ENCODE data around the gene CSH2.

The CSH2 gene

DNA sequence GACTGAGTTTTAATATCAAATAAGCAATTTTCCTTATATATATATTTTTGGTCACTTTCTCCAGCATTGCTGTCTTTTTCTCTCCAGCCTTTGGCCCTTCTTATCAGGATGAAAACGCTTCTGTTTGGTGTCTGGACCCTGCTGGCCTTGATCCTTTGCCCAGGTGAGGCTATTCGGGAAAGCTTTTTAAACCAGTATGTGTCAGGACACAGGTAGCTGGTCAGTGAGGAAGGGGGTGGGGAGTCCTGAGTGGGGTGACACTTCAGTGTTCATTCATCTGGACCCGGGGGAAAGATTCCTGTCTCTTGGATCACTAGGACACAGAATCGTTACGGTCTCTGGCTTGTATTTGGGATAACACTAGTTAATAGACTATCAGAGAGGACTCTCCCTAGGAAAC lies 18.8 kb downstream of the CSH2 start:
- no peak for DNase-seq (ENCODE audit: low spot score)

DNA sequence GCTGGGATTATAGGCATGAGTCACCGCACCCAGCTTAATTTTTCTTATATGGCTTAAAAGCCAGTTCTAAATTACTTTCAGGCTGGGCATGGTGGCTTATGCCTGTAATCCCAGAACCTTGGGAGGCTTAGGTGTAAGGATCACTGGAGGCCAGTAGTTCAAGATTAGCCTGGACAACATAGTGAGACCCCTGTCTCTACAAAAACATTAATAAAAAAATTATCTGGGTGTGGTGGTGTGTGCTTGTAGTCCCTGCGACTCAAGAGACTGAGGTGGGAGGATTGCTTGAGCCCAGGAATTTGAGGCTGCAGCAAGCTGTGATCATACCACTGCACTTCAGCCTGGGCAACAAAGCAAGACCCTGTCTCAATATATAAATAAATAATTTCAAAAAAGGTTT lies 20.2 kb downstream of the CSH2 start:
- no peak for DNase-seq (ENCODE audit: low spot score)

DNA sequence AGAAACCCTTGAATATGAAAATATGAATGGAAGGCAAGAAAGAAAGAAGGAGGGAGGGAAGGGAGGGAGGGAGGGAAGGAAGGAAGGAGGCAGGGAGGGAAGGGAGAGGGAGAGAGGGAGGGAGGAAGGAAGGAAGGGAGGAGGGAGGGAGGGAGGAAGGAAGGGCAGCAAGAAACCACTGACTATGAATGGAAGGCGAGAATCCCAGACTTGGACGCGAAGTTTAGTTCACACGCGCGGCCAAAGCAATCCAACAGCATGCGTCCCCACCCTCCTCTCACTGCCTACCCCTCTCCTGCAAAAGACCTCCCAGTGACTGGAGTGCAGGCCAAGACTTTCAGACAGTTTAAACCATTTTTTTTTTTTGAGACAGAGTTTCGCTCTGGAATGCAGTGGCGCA lies 23.1 kb downstream of the CSH2 start:
- DNase-seq (ENCODE audit: low spot score), result no peak

DNA sequence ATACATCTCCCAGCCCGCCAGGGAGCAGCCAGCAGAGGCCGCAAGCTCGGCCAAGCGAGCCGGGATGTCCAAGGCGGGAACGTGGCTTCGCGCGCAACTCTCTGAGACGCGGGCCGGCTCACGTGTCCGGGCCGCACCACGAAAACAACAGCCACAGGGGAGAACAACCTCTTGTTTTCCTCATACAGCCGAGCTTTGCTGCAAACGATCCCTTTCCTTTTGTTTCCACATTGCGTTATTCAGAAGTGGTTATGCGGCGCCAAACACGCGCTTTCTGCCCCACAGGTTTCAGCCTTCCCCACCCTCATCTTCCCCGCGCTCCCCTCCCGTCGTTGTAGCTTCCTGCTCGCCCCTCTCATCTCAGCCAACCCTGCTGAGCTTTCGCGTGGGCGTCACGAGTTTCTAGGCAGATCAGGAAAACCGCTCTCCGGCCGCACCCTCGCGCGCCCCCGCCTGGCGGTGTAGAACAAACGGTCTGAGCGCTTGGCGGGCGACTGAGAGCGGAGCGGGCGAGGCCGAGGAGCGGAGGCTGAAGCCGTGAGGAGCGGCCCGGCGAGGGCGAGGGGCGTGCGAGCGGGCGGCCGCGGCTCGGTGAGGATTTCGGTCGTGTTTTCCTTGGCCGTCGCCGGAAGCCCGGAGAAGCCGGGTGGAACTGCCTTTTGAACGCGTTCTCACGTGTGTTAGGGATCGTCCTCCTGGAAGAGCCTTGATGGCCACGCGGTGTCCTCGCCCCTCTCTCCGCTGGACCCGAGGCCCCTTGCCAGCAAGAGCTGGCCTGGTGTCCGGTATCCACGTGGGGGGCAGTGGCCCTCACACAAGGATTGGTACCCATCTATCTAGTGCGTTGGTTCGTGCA lies 24.4 kb downstream of the CSH2 start:
- peak; percentile 93 for DNase-seq (ENCODE audit: low spot score)

DNA sequence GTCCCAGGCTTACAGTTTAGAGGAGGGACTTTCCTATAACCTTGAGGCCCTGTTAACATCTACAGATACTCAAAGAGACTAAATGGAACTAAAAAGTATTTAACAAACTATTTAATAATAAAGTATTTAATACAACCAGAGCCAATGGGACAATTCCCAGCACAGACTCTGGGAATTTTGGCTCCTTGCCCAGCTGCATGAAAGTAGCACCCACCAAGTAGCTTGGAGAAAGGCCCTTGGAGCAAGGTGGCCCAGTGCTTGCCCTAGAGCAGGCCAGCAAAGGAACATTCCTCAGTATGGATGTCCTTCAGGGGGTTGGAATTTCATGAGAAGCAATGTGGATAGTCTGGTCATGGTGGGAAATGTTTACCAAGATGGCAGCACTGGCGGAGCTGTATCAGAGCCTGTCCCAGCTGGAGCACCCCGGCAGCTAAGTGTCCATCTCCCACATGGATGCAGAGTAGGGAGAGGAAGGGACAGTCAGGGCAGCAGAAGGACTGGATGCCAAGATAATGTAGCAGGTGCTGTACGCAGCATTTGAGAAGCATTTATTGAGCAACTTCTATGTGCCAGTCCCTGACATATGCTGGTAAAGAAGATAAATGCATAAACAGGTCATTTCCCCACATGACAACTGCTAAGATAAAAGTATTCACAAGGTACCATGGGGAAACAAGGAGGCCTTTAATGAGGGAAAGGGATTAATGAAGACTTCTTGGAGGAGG lies 25.8 kb downstream of the CSH2 start:
- no peak for DNase-seq (ENCODE audit: low spot score)

DNA sequence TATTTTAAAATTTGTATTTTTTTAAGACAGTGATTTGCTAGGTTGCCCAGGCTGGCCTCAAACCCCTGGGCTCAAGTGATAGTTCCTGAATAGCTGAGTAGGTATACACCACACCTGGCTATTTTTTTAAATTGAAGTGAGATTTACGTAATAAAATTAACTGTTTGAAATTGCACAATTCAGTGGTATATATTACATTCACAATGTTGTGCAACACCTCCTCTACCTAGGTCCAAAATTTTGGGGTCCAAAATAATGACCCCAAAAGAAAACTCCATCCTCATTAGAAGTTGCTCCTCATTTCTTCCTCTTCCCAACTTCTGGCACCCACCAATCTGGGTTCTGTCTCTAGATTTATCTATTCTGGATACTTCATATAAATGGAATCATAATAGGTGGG lies 28.0 kb downstream of the CSH2 start:
- DNase-seq (ENCODE audit: low spot score), result no peak

DNA sequence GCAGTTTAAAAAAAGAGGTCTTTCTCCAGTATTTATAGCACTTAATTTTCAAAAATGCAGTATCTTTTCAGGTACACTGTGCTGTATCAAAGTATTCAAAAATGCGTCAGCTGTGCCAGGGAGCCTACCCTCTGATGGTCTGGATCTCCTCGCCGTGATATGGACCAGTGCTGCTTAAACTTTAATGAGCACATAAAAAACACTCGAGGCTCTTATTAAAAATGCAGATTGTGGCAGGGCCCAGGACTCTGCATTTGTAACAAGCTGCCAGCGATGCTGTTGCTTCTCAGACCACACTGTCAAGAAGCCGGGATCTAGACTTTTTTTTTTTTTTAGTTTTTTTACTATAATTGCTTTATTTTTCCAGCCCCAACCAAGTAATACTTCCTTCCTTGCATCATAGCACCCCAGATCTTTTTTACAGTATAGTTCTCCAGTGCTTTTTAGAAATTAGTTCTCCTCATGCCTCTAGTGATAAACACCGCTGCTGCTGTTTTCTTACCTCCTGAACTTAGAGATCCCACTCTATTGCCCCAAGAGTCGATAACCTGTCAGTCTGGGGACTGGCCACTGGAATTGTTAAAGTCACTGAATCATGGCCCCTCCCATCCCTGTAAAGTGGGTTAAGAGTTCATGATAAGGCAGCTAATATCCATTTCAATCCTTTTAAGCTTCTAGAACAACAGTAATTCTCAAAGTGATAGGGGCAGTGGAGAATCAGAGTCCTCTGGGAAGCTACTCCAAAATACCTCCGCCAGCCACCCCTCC lies 29.4 kb downstream of the CSH2 start:
- no peak for DNase-seq (ENCODE audit: low spot score)

DNA sequence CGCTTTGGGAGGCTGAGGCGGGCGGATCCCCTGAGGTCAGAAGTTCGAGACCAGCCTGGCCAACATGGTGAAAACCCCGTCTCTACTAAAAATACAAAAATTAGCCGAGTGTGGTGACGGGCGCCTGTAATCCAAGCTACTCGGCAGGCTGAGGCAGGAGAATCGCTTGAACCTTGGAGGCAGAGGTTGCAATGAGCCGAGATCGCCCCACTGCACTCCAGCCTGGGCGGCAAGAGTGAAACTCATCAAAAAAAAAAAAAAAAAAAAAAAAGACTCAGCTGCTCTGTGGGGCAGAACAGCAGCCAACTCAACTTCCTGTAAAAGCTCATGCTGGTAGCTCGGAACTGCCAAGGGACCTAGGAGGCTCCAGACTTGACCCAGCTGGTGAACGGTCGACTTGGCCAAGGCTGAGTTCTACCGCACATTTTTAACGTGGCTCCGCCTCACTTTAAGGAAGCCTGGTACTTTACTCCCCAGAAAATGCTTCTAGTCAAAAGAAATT lies 30.0 kb downstream of the CSH2 start:
- peak; percentile 78 for DNase-seq (ENCODE audit: low spot score)

DNA sequence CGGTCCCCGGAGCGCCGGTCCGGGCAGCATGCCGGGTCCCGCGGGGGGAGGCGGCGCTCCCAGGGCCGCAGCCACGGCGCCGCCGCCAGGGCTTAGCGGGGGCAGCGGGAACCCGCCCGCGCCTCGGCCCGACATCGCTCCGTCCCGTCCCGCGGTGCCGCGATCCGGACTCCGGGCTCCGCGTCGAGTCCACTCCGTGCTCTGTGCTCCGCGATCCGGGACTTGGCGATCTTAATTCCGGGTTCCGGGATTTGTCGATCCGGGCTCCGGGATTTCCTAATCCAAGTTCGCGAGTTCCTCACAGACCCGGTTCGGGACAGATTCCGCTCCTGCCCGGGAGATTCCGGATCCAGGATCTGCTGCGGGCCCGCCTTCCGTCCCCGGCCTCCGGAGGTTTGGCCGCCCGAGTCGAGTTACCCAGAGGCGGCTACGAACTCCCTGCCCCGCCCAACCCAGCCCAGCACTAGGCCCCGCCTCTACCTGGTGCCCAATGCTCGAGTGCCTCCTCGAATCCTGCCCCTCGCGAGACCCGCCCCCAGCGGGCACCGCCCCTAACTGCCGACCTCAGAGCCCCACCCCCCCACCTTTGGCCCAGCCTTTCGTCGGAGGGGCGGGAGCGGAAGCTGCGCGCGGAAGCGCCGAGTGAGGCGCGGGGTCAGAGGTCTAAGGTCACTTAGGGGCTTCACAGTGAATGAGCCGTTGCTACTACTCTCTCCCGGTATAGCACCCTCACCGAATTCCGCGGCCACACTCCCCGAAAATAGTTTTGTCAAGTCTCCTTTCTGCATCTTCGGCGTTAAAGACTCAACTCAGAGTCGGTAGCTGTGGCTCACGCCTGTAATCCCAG lies 30.7 kb downstream of the CSH2 start, which contains the start of gene SMARCD2:
TSS of gene SMARCD2 (minus strand) at position 146 of the 847 bp plus-strand sequence. CDS start at position 135, 11 bp downstream.
- DNase-seq (ENCODE audit: low spot score), result peak; percentile 98

DNA sequence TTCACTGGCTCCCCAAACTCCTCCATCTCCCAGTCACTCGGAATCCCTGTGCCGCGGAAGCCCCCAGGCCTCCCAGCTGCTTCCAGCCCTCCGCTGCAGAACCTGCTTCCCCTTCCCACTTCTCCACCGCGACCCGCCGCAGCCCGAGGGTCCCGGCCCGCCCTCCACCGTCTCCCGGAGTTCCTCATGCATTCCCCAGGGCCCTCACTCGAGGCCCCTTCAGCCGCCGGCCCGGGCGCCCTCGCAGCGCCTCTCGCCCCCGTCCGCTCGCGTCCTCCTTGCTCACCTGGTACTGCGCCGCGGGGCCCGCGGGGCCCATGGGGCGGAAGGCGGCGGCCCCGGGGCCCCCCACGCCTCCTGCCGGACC lies 31.3 kb downstream of the CSH2 start:
- no peak for DNase-seq (ENCODE audit: low spot score)

DNA sequence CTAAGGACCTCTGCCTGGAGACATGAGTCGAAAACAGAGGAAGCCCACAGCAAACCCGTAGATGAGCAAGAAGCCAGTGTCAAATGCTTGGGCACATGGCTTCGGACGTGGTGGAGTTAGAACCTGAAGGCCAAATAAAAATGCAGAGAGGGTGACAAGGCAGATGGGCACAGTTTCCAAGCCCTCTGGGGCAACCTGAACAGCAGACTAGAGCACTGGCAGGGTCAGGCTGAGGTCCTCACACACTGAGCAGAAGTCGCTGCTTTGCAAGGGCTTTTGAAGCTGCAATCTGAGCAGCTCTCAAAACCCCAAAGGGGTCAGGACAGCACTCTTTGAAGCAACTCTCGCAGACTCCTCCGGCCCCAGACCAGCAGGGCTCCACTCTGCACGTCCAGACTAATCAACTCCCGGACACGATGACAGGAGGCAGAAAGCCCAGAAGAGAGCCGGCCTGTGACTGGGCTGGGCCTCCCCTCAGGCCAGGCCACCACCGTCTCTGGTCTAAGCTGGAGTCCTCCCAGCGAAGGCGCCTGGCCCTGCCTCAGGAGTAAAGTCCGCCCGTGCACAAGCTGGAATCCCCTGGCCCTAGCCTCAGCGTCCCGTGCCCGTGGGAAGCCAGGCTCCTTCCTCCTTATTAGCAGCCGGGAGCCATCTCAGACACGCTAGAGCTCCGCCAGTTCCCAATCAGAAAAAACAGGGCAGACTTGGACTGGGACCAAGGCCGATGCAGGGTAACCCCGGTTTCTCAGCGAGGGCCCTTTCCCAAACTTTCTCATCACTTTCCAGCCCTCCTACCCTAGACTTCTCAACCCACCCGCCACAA lies 31.9 kb downstream of the CSH2 start:
- DNase-seq (ENCODE audit: low spot score), result peak; percentile 48

DNA sequence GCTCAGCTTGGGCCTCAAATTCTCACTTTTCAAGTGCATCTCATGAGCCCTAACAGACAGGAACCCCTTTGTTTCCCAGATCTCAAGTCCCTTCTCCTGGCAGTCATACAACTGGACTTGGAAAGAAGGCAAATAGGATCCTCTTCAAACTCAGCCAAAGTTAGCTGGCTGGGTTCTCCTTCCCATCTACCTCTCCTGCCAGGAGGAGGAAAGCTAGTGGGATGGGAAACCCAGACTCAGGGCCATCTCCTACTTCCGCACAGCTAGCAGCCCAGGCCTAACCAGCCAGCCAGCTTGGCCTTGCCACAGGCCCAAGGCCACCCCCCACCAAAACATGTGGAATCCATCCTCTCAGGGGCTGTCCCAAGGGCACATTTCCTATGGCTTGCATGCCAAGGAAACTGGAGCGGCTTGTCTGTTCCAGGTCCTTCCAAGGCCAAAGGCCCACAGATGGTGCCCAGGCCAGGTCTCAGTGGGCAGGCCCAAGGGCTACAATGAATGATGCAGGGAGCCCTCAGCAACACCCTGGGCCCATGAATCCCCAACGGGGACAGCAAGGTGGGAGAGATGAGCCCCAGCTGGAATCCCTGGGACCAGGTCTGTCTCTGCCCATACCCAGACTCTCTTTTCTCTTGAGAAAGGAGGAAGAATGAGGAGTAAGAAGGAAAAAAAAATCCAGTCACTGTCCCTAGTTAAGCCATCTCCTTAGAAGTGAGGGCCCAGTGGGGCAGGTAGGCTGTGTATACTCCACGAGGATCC lies 32.7 kb downstream of the CSH2 start:
- no peak for DNase-seq (ENCODE audit: low spot score)

DNA sequence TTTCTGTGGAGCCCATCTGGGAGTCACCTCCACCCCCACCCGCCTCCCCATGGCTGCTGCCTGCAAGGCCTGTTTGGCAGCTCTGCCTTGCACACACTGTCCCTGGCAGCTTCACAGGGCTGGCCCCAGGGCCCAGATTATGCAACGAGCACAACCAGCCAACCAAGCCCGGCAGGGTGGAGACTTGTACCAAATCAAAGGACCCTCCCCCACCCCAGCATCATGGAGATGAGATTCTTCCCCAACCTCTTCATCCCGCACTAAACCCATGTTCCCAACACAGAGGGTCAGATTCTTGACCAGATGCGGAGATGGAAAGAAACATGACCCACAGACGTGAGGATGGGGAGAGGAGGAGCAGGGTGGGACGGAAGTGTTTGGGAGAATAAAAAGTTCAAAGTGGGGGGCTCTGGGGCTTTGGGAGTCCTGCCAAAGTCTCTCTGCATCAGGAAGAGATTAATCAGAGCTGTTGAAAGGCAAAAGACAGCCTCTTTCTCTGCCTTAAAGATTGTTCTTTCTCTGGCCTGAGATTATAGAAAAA lies 34.8 kb downstream of the CSH2 start:
- peak; percentile 43 for DNase-seq (ENCODE audit: low spot score)

DNA sequence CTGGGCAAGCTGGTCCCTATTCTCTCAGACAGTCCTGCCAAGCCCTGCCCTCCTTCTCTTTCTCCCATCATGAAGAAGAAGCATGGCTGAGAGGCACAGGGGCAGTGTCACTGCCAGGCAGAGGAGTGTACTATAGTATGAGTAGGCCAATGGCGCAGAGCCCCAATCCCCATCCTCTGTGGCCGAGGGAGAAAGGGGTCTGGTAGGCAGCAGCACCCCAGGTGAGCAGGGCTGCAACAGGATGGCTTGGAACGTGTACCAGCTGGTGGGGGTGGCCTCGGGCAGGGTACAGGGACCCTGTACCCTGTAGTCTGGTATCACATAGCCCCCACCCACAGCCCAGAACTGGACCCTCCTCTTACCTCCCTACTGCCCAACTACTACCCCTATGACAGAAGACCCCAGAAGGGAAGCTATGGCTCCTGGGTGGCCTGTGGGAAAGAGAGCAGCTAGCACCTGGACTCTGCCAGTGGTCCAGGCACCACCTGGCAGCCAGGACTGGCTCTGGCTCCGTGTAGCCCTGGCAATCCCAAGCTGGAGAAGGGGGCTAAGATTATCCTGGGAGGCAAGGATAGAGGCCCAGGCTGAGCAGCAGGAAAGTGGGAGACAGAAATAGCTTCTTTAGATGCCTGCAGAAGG lies 35.4 kb downstream of the CSH2 start:
- DNase-seq (ENCODE audit: low spot score), result no peak

DNA sequence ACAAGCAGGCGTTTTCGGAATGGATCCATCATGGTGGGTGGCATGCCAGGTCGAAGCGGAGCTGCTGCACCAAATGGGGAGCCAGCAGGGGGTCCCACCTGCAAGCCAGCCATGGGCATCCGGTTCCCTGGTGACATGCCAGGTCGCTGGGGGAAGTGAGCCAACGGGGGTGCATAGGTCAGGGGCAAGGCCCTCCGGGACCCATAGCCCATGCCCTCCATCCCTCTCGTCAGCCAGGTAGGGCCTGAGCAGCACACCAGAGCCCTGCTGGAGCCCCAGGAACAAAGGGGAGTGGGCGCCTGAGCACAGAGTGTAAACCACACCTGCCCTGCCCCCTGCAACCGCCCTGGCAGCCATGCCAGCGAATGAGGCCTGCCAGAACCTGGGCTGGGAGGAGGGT lies 36.0 kb downstream of the CSH2 start:
- no peak for DNase-seq (ENCODE audit: low spot score)

DNA sequence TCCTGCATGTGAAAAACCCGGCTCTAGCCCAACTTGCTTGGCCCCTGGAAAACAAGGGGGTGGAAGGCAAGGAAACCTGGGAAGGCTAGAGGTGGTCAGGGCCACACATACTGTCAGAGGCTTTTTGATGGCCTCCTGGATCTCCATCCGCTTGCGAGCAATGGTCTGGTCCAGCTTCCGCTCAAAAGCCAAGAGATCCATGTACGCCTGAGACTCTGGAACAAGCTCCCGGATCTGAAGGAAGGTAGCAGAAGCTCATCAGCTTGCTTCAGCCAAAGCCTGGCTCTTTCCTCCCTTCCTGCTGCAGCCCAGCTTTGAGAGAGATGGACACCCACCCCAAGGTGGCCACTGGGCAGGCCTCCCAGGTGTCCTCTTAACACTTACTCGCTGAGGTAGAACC lies 36.7 kb downstream of the CSH2 start:
- DNase-seq (ENCODE audit: low spot score), result no peak

DNA sequence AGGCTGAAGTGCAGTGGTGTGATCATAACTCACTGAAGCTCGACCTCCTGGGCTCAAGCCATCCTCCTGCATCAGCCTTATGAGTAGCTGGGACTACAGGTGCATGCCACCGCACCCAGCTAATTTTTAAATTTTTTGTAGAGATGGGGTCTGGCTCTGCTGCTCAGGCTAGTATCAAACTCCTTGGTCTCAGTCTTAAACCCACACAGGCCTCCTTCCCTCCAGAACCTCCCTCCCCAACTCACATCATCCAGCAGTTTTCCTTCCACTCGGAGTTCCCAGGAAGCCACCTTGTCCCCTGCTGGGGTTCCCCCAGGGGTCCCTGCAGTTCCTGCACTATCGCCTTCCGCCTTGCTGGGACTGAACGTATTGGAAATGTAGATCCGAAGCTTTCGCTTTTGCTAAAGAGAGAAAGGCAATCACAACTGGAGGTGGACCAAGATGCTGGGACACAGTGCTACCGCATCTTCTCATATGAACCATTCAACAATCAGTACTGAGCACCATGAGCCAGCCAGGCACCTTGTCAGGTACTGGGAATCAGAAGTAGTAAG lies 38.2 kb downstream of the CSH2 start:
- DNase-seq (ENCODE audit: low spot score), result no peak

DNA sequence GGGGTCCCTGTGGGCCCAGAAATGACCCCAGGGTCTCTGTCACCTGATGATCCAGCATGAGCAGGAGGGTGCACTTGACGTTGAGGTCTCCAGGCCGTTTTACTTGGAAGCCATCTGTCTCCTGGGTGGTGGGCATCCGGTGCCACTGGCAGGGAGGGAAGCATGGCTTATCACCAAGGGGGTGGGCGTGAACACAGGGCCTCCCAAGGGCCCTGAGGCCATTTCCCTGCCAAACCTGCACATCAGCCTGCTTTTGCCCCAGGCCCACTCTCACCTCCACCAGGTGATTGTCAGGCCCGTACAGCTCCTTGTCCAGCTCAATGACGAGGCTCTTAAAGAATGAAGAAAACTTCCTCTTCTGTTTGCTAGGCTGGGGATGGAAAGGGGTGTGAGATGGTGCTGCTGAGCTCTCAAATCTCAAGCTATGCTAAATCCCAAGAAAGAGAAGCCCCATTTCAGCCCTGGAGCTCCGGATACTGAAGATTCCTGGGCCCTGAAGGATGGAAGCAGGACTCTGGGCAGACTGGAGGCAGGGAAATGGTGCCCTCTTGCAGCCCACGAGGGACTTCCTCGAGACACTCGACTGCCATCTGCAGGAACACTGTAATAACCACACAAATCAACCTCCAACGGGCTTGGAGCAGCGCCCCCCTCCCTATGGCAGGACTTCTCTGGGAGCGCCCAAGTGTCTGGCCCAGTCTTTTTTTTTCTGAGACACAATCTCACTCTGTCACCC lies 38.9 kb downstream of the CSH2 start:
- peak; percentile 73 for DNase-seq (ENCODE audit: low spot score)
